Caco-2 (cell line): ENCODE measurements around the gene PARD3. TPM values are rescaled to one million over a fixed set of nuclear protein-coding genes. Genes with fewer than 3 reads are reported as not detected.

ENCODE experiments used
- BruUV-seq: library from RNA; stranded (reverse); fragments of 400-500 nt; replicated peaks from 2 replicates; lab custom pipeline; 2021; lab: Mats Ljungman, UMichigan
- CTCF ChIA-PET: fragments of 300-600 bp; sonication (Branson Sonifier 250); formaldehyde crosslinking; loops from one replicate; lab custom pipeline; 2022; ENCODE audit warnings: antibody characterized with exemption; lab: Charles Lee
- POLR2A ChIA-PET: fragments of 300-600 bp; sonication (Branson Sonifier 250); formaldehyde crosslinking; loops from one replicate; lab custom pipeline; 2022; ENCODE audit warnings: antibody characterized with exemption; lab: Charles Lee
- DNase-seq, 2 experiments: peaks; one replicate each; pipeline versions ENCODE4 v3.0.0 to v3.0.0-alpha.2; 2020 to 2022
- H3K27me3 ChIP-seq: replicated peaks from 2 replicates; pipeline ENCODE4 v1.6.0; 2011; ENCODE audit warnings: low read length; ENCODE audit not compliant: control insufficient read depth, insufficient read depth
- H3K36me3 ChIP-seq: 2 replicates; pipeline ENCODE4 v1.5.1; 2011; ENCODE audit warnings: low read length; ENCODE audit not compliant: control insufficient read depth, insufficient read depth
- H3K4me1 ChIP-seq: fragments of 250-450 bp; sonication (Bioruptor Pico); 2 replicates; pipeline ENCODE4 v1.5.1; 2020; ENCODE audit warnings: mild to moderate bottlenecking
- H3K4me3 ChIP-seq: 2 replicates; pipeline ENCODE4 v1.5.1; 2011; ENCODE audit warnings: low read depth, mild to moderate bottlenecking, control low read depth, low read length
- H3K9me3 ChIP-seq: fragments of 250-450 bp; sonication (Bioruptor Pico); 2 replicates; pipeline ENCODE4 v1.5.1; 2020; ENCODE audit warnings: mild to moderate bottlenecking, moderate library complexity
- H3K27ac Mint-ChIP-seq: one replicate; pipeline ENCODE4 v1.8.0; 2022; ENCODE audit warnings: mixed read lengths; ENCODE audit not compliant: unreplicated experiment
- H3K27me3 Mint-ChIP-seq: one replicate; pipeline ENCODE4 v1.8.0; 2022; ENCODE audit warnings: mixed read lengths; ENCODE audit not compliant: insufficient read depth, unreplicated experiment
- H3K36me3 Mint-ChIP-seq: one replicate; pipeline ENCODE4 v1.8.0; 2022; ENCODE audit warnings: mild to moderate bottlenecking, mixed read lengths; ENCODE audit not compliant: insufficient read depth, unreplicated experiment
- H3K4me1 Mint-ChIP-seq: one replicate; pipeline ENCODE4 v1.8.0; 2022; ENCODE audit warnings: low read depth, mixed read lengths; ENCODE audit not compliant: unreplicated experiment
- H3K4me3 Mint-ChIP-seq: one replicate; pipeline ENCODE4 v1.8.0; 2022; ENCODE audit warnings: mild to moderate bottlenecking, moderate library complexity, mixed read lengths; ENCODE audit not compliant: unreplicated experiment
- H3K9me3 Mint-ChIP-seq: one replicate; pipeline ENCODE4 v1.8.0; 2022; ENCODE audit warnings: mixed read lengths; ENCODE audit not compliant: unreplicated experiment
- CTCF ChIP-seq, 2 experiments: fragments of 200-600 bp in 1 of 2; IDR thresholded peaks; 1 replicate in 1 of 2; 2 replicates in 1 of 2; pipeline versions ENCODE4 v1.5.1 to v1.8.0; 2011 to 2022; ENCODE audit warnings: antibody characterized with exemption in 1 of 2, control low read depth in 1 of 2, inconsistent platforms in 1 of 2, low read depth in 1 of 2, low read length in 1 of 2, mild to moderate bottlenecking in 1 of 2, moderate library complexity in 1 of 2; ENCODE audit not compliant: insufficient read depth in 1 of 2, severe bottlenecking in 1 of 2, unreplicated experiment in 1 of 2
- intact Hi-C: fragments of 100-400 bp; cut with micrococcal nuclease; formaldehyde crosslinking; loops from one replicate; pipeline ENCODE4 v1.10.0; 2022; ENCODE audit not compliant: unreplicated experiment
- total RNA-seq: library from RNA; stranded (reverse); gene quantifications from 2 replicates; pipeline ENCODE4 v1.2.3, GENCODE V29; 2022

Gene PARD3
- total RNA-seq, 1 experiment from 2014 or later = 80.7 TPM

- CTCF ChIA-PET = no interaction called here
- Mint-ChIP-seq H3K36me3 (peaks cover 4% of the 10 kb centered on the region), H3K4me3 (no peak overlapping the region), H3K27ac (no peak overlapping the region), H3K9me3 (no peaks in the 10 kb centered on the region), H3K4me1 (peaks cover 26% of the 10 kb centered on the region), H3K27me3 (no peaks in the 10 kb centered on the region)
- intact Hi-C loops = no loop called here
- Histone ChIP-seq H3K4me1 (no peaks in the 10 kb centered on the region; the same call in 1 of the 2 replicates), H3K36me3 (no peaks in the 10 kb centered on the region), H3K4me3 (no peak overlapping the region), H3K9me3 (no peaks in the 10 kb centered on the region), H3K27me3 (no peaks in the 10 kb centered on the region)
- BruUV-seq = no TSS peak
- TF ChIP-seq CTCF (IDR thresholded peaks at IDR 0.05; ENCODE audit: insufficient read depth in 1 of 2, low read depth in 1 of 2, low read length in 1 of 2, severe bottlenecking in 1 of 2, unreplicated experiment in 1 of 2) = no peak
- no peak for DNase-seq
- POLR2A ChIA-PET = no interaction called here
These were observed 34.2 kb downstream of the PARD3 start for GRCh38 chr10:34780818-34781380.

- no peaks in the 10 kb centered on the region for H3K9me3 ChIP-seq
- no peak overlapping the region for H3K27ac Mint-ChIP-seq
These were observed 36.9 kb downstream of the PARD3 start for GRCh38 chr10:34778237-34778636.

DNA sequence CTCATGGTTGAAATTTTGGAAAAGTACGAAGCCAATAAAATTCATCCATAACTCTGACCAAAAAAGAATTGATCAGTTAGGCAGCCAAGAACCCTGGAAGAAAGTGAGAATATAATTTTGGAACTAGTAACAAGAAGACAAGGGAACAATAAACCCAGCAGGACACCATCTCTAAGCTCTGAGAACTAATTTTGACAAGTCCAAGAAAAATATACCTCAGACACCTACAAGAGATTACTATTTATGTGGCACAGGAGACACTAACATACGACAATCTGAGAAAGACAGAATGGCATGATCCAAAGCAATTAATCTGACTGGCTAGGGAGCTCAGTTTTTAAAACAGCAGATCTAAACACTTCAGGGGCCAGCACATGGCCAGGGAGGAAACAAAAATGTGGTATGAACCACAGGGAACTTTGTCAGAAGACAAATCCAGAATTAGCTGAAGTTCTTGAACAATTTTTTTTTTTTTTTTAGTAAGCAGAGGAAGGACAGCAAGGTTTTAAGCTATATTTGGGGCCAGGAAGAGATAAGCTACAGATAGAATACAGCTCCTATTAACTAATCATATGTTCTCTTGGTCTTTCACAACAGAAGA is 38.9 kb downstream of the PARD3 start:
- H3K4me1 ChIP-seq = no peaks in the 10 kb centered on the region
- no peak overlapping the region for H3K4me3 Mint-ChIP-seq
- CTCF ChIA-PET = interaction anchor here (0.7 to 0.8 kb wide), 2 partner anchors 110 to 209 kb away, joined by 3 to 4 read pairs; no protein-coding TSS in a partner anchor
- no TSS peak for BruUV-seq
- H3K36me3 Mint-ChIP-seq = peaks cover 4% of the 10 kb centered on the region
- H3K4me3 ChIP-seq = no peak overlapping the region
- TF ChIP-seq CTCF (IDR thresholded peaks at IDR 0.05; ENCODE audit: insufficient read depth in 1 of 2, low read depth in 1 of 2, low read length in 1 of 2, severe bottlenecking in 1 of 2, unreplicated experiment in 1 of 2) = no peak
- no peaks in the 10 kb centered on the region for H3K36me3 ChIP-seq
- H3K27me3 ChIP-seq = no peaks in the 10 kb centered on the region
- intact Hi-C loops = no loop called here
- POLR2A ChIA-PET = no interaction called here
- no peaks in the 10 kb centered on the region for H3K27me3 Mint-ChIP-seq
- H3K27ac Mint-ChIP-seq = no peak overlapping the region
- H3K9me3 ChIP-seq = no peaks in the 10 kb centered on the region
- no peaks in the 10 kb centered on the region for H3K9me3 Mint-ChIP-seq
- no peak for DNase-seq
- H3K4me1 Mint-ChIP-seq = peaks cover 13% of the 10 kb centered on the region

More at GRCh38 chr10:34778237-34778636, 36.9 kb downstream of the PARD3 start:
- ChIA-PET POLR2A (no interaction called here), CTCF (no interaction called here)
- no peak overlapping the region for H3K4me3 Mint-ChIP-seq
- BruUV-seq = no TSS peak
- H3K36me3 Mint-ChIP-seq = peaks cover 4% of the 10 kb centered on the region
- intact Hi-C loops = no loop called here
- no peaks in the 10 kb centered on the region for H3K36me3 ChIP-seq
- no peak overlapping the region for H3K4me3 ChIP-seq
- DNase-seq = no peak
- no peak for TF ChIP-seq CTCF (IDR thresholded peaks at IDR 0.05; ENCODE audit: insufficient read depth in 1 of 2, low read depth in 1 of 2, low read length in 1 of 2, severe bottlenecking in 1 of 2, unreplicated experiment in 1 of 2)
- no peaks in the 10 kb centered on the region for H3K27me3 Mint-ChIP-seq
- H3K9me3 Mint-ChIP-seq = no peaks in the 10 kb centered on the region
- H3K27me3 ChIP-seq = no peaks in the 10 kb centered on the region
- no peaks in the 10 kb centered on the region; the same call in 1 of the 2 replicates for H3K4me1 ChIP-seq
- H3K4me1 Mint-ChIP-seq = peaks cover 19% of the 10 kb centered on the region
